ENCODE data around the gene EGFL8.
"Not testable (repeated sequence)": the region's sequence is repeated elsewhere in the genome, so short reads cannot be mapped to it uniquely, and the experiment has no call there.

Gene EGFL8

DNA sequence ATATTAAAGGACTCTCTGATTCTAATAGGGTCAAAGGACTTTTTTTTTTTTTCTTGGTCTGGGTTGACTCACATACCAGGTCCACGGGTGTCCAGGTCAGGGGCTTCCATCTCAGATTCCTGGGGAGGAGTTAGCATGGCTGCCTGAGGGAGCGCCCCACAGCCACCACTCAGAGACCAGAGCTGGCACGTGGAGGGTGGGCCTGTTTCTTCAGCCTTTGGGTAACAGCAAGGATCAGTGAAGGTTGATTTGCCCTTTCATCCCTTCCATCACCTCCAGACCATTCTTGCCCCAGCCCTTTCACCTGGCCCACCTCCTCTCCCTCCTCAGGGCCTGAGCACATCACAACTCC, 33.9 kb downstream of the EGFL8 start:
- no peak for DNase-seq

DNA sequence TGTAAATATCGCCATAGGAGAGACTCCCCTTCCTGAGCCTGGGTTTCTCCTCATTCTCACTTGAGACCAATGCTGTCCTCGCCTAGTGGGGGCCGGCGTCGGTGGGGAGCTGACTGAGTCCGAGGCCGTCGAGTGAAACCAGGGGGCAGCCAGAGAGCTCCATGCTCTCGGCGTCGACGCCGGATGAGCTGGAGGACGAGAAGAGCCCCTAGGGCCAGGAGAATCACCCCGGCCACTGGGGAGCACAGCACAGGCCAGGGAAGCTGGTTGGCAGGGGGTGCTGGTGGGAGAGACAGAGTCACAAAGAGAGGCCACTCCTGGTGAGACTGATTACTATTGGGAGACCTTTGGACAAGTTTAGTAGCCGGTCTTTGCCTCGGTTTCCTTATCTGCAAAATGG, 34.5 kb downstream of the EGFL8 start:
- DNase-seq: no peak

DNA sequence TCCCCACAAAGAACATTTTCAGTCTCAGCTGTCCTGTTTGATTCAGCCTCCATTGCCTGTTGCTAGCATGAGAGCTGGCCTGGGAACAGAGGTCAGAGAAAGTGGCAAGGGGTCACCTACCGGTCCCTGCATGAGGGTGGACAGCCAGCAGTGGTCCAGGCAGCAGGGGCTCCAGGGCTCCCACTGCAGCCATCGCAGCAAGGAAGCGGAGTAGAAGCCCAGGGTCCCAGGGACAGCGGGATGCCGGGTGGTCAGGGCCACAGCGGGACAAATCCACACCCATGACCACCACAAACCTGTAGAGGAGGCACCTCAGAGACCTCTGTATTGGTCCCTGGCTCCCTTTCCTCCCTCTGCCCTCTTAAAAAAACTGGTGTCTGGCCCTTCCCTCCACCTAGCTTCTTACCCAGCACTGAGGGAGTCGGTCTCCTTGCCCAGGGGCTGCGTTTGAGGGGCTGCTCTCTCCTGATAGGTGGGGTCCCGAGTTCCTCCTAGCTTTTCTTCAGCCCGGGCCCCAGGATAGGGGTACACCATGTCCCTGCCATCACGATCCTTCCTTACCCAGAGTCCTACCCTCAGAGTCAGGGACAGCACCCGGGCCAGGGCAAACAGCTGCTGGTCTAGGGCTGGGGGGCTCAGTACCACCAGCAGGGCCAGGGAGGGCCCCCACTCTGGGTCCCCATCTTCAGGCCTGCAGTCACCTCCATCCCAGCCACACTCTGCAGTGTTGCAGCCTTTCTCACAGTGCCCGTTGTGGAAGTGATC, 36.5 kb downstream of the EGFL8 start:
- no peak for DNase-seq

DNA sequence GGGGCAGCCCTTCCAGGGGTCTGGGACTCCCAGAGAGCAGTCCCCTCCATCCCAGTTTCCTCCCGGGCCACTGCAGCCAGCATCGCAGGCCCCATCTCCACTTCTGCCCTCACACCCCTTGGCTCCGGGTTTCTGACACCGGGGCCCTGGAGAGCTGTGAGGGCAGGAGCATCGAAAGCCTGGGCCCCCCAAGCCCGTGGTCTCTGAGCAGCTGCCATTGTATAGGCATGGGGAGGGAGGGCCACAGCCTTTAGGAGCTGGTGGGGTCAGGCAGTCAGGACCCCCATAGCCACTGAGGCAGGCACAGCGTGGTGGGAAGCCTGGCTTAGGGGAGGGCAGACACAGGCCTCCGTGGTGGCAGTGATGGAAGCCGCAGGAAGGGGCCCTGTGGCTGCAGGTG, 37.8 kb downstream of the EGFL8 start:
- no peak for DNase-seq

DNA sequence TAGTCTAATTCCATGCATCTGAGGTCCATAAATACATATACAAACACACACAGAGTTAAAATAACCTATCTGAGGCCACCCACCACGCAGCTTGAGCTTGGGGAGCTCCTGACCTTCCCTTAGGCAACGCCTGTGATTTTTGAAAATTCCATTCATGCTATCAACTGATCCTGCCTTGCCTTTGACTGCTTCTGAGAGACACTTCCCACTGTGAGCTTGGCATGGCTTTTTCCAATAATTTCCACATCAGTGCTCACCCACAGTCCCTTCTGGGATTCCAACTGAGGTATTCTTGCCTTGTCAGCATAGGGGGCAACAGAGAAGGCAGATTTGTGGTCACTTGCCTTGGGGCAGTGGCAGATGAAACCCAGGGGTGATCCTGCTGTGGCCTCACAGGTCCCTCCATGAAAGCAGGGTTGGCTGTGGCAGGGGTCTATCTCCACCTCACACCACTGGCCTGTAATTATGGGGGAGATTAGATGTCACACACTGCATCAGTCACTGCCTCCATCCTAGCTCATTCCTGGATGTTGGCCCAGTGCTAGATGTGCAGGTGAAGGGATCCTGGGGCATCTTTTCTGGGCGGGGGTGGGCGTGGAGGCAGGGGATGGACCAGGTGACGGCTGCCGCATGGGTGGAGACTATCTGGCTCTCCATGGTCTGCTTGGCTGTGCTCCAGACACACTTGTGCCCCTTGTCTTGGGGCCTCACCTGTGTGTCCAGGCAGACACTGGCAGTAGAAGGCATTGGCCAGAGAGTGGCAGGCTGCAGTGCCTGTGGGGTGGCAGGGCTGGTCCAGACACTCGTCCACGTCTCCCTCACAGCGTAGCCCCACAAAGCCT, 39.3 kb downstream of the EGFL8 start:
- no peak for DNase-seq

DNA sequence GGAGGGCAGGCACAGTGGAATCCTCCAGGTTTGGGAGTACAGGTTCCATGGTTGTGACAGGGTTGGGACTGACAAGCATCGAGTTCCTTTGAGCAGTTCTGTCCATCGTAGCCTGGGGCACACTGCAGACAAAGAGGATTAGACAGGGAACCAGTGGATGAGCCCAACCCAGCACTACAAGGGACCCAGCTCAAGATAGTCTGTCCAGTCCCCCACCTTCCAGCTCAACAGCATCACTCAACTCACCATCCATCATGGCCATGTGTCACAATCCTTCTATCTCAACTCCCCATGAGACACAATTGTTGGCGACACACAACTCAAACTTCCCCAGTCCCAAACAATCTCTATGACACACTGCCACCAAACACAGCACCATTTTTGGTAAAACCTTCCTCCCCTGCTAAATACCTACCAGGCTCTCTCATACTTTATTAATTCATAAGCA, 39.9 kb downstream of the EGFL8 start:
- no peak for DNase-seq

DNA sequence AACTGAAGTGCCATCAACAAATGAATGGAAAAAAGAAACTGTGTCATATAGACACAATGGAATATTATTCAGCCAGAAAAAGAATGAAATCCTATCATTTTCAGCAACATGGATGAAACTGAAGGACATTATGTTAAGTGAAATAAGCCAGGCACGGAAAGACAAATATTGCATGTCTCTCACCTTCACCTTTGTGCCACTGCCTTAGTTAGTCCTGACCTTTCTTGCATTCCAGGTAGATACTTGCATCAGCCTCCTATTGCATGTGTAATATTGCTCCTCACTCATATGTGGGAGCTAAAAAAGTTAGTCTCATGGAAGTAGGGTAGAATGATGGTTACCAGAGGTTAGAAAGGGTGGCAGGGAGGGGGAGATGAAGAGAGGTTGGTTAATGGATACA, 44.6 kb downstream of the EGFL8 start:
- no peak for DNase-seq

DNA sequence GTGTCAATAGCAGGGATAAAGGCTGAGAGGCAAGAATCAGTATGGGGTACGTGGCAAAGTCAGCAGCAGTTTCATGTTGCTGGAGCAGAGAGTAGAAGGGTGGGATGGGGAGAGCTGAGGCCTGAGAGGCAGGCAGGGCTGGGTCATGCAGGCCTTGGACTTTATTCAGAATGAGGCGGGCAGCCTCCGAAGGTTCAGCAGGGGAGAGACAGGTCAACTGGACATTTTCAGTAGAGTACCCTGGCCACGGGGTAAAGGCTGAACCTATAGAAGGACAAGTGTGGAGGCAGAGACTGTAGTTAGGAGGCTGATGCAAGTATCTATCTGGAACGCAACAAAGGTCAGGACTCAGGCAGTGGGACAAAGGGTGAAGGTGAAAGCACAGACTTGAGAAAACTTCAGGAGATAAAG, 45.8 kb downstream of the EGFL8 start:
- no peak for DNase-seq

DNA sequence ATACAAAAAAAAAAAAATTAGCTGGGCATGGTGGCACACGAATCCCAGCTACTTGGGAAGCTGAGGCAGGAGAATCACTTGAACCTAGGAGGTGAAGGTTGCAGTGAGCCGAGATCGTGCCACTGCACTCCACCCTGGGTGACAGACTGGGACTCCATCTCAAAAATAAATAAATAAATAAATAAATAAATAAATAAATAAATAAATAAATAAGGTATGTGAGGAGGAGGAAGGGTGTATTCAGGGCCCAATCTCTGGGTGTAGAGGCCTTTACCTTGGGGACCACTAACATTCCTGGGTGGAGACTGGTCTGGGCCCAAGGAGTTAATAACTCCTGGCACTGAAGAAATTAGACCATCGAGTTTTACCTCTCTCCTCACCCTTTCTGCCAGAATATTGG, 47.0 kb downstream of the EGFL8 start:
- DNase-seq: not testable (repeated sequence)

DNA sequence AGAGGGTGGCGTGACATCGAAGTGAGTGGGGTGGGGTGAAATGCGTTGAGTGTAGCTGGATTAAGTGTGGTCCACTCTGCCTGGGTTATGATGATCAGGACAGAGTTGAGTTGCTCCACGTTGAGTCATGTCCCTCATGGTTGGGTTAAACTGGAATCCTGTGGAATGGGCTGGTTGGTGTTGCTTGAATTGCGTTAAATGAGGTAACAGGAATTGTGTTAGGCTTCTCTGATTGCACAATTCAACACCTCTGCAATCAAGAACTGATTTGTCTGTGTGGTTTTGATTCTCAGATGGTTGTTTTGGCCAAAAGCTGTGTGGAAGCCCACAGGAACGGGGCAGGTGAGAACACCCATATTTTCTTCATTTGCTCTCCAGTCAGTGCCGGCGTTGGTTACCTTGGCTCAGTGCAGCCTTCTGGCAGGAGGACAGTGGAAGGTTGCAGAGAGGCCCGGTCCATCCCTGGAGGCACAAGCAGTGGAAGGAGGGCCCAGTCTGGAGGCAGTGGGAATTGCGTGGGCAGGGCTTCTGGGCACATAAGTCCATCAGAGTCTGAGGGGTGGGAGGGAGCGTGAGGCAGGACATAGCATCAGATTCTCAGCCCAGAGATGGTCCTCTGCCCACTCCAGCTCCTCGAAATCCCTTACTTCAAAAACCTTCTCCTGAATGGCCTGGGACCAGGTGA, 47.8 kb downstream of the EGFL8 start:
- DNase-seq: no peak

DNA sequence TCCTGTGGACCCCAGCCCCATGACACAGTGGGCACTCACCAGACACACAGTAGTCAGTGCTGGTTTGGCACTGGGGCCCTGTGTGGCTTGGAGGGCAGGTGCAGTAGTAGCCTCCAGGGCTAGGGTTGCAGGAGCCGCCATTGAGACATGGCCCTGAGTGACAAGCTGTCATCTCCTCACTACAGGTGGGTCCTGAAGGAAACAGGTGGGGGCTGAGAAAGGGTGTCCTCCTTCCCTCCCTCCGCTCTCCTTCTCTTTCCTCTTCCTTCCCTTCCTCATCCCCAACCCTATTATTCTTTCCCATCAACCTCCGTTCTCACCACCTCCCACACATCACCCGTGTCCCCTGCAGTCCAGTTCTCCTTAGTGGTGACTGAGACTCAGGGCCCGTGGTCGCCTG, 49.3 kb downstream of the EGFL8 start:
- DNase-seq: no peak

DNA sequence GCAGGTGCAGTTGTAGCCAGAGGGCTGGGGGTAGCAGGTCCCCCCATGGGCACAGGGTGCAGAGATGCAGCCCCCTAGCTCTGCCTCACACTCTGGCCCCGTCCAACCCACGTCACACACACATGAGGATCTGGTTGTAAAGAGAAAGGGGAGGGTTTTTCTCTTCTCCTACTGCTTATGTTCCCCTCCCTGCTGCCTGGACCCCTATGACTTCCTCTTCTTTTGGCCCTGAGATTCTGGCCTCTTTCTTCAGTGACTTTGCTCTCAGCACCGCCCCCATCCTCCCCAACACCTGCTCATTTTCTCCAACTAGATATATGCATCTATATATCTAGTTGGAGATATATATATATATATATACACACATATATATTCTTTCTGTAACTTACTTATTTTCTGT, 49.7 kb downstream of the EGFL8 start:
- DNase-seq: no peak

DNA sequence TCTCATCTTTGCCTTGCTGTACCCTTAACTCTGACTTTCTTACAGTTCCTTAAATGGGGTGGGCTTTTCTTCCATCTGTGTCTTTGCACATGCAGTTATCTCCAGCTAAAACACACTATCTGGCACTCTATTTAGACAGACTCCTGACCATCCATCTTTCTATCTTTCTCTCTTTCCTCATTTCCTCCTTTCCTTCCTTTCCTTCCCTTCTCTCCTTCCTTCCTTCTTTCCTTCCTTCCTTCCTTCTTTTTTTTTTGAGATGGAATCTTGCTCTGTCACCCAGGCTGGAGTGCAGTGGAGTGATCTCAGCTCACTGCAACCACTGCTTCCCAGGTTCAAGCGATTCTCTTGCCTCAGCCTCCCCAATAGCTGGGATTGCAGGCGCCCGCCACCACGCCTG, 51.2 kb downstream of the EGFL8 start:
- no peak for DNase-seq

DNA sequence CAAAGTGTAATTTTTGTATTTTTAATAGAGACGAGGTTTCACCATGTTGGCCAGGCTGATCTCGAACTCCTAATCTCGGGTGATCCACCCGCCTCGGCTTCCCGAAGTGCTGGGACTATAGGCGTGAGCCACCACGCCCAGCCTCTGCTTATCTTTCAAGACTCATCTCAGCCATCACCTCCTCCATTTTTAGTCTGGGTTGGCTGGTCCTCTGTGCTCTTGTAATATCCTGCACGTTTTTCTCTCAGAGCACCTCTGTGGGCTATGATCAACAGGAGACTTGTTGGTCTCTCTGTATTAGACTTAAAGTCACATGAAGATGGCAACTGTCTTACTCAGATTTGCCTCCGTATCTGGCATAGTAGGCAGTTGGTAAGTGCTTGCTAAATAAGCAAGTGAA, 51.9 kb downstream of the EGFL8 start:
- DNase-seq: no peak

DNA sequence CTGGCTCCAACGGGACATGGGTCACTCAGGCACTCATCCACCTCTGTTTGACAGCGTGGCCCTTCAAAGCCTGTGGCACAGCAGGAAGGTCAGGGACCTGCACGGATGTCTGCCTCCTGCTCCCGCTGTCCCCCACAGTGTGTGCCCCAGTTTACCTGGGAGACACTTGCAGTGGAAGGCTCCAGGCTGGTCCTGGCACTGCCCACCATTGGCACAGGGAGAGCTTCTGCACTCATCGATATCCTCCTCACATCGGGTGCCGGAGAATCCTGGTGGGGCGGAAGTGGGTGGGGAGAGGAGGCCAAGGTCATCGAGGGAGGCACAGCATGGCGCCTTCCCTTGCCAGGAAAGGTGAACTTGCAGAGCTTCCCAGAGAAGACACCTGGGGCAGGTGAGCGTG, 52.6 kb downstream of the EGFL8 start:
- no peak for DNase-seq

Measured in CD4-positive, alpha-beta T cell treated with Interleukin-10 for 1 hour (primary cell).